Activated CD4-positive, alpha-beta T cell treated with anti-CD3 and anti-CD28 coated beads, Interleukin-2, Interleukin-4, amounts not matched to agents 100 ng/mL and 50 ng/mL, durations not matched to agents 16 hours and 8 hours (primary cell): ENCODE data around the gene SOCS4.
"Not testable (repeated sequence)": the region's sequence is repeated elsewhere in the genome, so short reads cannot be mapped to it uniquely, and the experiment has no call there.

ENCODE experiments used
- DNase-seq: peaks from one replicate; pipeline ENCODE4 v3.0.0-alpha.2; 2020; ENCODE audit warnings: low spot score

Gene SOCS4

DNA sequence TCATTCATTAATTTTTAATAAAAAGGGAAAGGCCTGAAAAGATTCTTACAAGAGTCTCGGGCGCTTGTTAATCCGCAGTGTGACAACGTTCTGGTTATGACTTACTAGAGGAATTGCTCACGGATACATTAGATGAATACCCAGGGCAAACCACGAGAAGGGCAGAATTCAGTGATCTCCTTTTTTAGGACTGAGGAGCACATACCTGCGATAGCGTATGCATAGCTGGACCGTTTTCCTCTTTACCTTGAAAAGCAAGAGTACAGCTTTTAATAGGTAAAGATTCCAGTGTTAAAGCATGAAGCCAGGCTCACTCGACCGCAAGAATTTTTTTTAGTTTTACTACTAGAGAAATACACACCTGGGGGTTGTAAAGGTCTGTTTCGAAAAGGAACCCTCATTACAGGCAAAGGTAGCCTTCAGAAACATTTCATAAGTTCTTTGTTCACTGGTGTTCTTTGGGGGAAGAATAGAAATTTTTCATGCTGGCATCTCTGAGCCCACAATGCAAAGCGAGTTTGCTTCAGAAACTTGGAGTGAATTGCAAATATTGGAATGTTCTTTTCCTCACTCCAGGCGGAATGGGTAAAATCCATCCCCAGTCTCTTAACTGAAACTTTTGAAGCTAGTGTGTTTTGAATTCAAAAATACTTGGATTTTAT, 25.4 kb downstream of the SOCS4 start:
- DNase-seq: peak; percentile 44

- DNase-seq: no peak
Measured at GRCh38 chr14:55053018-55053417, 26.0 kb downstream of the SOCS4 start.

- DNase-seq: no peak
Measured at GRCh38 chr14:55053500-55053899, 26.5 kb downstream of the SOCS4 start.

- no peak for DNase-seq
Measured at GRCh38 chr14:55054098-55054497, 27.1 kb downstream of the SOCS4 start.

DNA sequence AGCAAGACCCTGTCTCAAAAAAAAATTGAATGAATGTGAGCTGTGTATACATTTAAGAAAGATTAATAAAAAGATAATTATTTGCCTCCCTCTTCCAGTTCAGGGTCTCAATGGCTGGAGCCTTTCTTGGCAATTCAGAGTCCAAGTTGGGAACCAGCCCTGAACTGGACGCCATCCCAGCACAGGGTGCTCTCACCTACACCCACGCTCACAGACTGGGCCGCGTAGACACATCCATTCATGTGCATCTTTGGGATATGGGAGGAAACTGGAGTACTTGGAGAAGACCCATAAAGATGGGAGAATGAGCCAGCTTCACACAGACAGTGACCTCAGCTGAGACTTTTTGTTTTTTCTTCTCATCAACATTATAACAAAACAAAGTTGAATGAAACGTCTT, 30.9 kb downstream of the SOCS4 start:
- DNase-seq: no peak

DNA sequence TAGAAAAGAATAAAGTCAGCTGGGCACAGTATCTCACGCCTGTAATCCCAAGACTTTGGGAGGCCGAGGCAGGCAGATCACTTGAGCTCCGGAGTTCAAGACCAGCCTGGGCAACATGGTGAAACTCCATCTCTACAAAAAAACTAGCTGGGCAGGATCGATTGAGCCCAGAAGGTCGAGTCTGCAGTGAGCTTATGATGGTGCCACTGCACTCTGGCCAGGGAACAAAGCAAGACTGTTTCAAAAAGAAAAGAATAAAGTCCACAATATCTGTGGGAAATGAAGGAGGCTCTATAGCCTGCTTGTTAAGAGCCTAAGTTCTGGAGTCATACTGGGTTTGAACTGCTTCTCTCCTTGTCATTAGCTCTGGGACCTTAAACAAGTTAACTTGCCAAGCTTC, 32.3 kb downstream of the SOCS4 start:
- no peak for DNase-seq

DNA sequence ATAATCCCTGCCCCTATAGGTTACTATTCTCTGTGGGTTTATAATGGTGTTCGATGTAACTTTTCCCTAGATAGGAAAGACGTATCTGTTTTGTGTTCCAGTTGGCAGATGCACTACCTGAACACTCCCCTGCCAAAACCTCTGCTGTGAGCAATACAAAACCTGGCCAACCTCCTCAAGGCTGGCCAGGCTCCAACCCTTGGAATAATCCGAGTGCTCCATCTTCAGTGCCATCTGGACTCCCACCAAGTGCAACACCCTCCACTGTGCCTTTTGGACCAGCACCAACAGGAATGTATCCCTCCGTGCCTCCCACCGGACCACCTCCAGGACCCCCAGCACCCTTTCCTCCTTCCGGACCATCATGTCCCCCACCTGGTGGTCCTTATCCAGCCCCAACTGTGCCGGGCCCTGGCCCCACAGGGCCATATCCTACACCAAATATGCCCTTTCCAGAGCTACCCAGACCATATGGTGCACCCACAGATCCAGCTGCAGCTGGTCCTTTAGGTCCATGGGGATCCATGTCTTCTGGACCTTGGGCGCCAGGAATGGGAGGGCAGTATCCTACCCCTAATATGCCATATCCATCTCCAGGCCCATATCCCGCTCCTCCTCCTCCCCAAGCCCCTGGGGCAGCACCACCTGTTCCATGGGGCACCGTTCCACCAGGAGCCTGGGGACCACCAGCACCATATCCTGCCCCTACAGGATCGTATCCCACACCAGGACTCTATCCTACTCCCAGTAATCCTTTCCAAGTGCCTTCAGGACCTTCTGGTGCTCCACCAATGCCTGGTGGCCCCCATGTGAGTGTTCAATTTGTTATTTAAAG, 35.7 kb downstream of the SOCS4 start:
- DNase-seq: no peak

GRCh38 chr14:55064896-55065295, 37.9 kb downstream of the SOCS4 start:
- DNase-seq: not testable (repeated sequence)

- DNase-seq: no peak
Measured at GRCh38 chr14:55065411-55065810, 38.4 kb downstream of the SOCS4 start.

DNA sequence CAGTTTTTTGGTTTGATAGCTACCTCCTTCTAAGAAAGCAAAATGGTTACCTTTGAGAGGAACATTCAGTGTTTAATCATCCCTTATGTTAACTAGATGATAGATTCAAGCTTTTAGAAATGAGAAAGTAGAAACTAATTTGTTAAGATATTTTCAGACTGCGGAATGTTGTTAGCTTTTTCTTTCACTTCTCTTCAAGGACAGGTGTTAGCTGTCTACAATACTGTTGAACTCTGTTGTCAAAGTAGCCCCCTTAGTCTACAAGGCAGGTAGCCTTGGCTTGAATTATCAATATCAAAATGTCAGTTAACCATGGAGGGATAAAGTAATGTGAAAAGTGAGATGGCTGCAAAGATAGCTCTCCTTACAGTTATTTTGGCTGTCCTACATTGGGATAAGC, 39.2 kb downstream of the SOCS4 start:
- no peak for DNase-seq

GRCh38 chr14:55070981-55071411, 44.0 kb downstream of the SOCS4 start:
- DNase-seq: no peak

DNA sequence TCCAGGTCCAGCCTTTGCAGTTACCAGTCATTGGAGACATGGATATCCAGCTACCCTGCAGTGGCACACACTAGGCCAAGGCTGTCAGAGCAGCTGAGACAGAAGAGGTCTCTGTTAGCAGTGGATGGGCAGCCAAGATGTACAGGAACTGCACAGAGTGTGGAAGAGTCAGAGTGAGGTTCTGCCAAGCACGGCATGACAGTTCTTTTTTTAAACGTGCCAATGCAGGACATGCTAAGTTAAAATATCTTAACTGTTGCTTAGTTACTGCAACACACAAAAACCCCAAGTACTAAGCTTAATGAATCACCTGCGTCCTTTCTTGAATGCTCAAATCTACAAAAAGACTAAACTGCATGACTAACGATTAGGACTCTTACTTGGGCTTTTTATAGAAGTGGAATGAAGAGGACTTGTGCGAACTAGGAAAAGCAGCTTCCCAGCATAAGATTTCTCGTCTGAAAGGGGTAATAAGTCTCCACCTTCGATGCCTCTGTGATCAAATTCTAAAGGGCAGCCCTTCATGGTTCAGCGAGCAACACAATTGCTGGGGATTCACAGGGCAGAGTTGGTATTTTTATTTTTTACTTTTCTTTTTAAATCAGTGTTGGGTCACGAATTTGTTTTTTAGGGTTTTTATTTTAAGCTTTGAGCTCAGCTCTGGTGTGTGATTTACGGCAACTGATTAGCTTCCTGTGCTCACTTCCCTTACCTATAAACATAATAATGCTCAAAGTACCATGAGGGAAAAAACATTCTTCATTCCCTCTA, 45.0 kb downstream of the SOCS4 start:
- peak; percentile 43 for DNase-seq

- DNase-seq: no peak
Measured at GRCh38 chr14:55073856-55074255, 46.8 kb downstream of the SOCS4 start.

GRCh38 chr14:55074662-55075061, 47.6 kb downstream of the SOCS4 start:
- peak; percentile 49 for DNase-seq

GRCh38 chr14:55075628-55076175, 48.7 kb downstream of the SOCS4 start:
- no peak for DNase-seq

- DNase-seq: peak; percentile 46
Measured at GRCh38 chr14:55077170-55078151, 50.4 kb downstream of the SOCS4 start.

GRCh38 chr14:55079961-55080360, 52.9 kb downstream of the SOCS4 start:
- DNase-seq: not testable (repeated sequence)

DNA sequence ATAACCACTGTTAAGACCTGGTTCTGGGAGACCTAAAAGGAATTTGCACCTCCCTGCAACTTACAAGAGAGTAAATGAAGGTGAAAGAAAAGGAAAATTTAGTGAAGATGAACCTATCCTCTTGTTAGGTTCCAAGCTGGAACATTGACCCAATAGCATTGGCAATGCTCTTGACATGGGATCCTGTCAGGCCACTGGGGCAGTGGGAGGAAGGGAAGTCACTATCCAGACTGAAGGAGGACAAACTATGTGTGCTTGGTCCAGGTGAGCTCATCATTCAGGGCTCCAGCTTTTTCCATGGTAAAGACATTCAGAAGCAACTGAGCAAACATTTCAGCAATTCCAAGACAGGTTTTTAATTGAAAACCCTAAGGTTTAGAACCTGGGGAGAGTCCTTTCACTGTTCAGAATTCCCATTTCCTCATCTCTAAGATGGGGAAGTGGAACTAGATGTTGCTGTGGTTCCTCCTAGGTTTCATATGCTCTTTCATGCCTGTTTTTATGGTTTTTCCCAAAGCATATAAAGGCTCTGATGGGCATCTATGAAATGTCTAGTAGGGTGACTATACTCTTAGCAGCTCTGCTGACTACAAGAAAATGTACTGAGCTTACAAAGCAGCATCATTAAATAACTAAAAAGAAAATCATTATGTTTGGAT, 57.5 kb downstream of the SOCS4 start:
- no peak for DNase-seq

DNA sequence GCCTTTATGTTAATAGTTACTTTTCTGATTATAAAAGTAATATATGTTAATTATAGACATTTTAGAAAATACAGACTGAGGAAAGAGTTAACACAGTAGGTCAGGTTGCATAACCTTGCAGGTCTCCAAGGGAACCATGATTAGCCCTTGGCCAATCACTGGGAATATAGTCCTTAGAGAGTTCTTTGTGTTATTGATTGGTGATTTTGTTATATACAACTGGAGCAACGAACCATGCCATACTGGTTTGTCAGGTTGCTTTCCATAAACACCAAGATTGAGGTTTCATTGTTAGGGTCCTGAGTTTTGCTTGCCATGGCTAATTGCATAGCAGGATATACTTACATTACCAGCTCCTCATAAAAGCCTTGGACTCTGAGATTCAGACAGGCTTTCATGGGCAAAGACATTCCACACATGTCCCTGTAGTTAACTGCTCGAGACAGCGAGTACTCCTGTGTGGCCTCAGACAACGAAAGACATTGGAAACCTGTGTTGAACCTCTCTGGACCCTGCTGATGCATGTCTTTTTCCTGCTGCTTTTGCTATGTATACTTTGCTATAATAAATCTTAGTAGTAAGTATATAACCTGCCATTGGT, 58.1 kb downstream of the SOCS4 start:
- no peak for DNase-seq

GRCh38 chr14:55086938-55087337, 59.9 kb downstream of the SOCS4 start:
- no peak for DNase-seq
